Astrocyte (in vitro differentiated cells and primary cell): ENCODE results near the gene SYT8.

ENCODE experiments used
- EZH2 ChIP-seq: IDR thresholded peaks from 2 replicates; pipeline ENCODE4 v1.6.1; 2012; ENCODE audit warnings: mild to moderate bottlenecking, low read length, inconsistent platforms; ENCODE audit not compliant: insufficient read depth
- TF ChIP-seq, protein P1 (sequence below): IDR thresholded peaks from 2 replicates; pipeline ENCODE4 v1.5.1; 2011; ENCODE audit warnings: low read depth, mild to moderate bottlenecking, inconsistent platforms, low read length, moderate library complexity; ENCODE audit not compliant: insufficient read depth

DNA sequence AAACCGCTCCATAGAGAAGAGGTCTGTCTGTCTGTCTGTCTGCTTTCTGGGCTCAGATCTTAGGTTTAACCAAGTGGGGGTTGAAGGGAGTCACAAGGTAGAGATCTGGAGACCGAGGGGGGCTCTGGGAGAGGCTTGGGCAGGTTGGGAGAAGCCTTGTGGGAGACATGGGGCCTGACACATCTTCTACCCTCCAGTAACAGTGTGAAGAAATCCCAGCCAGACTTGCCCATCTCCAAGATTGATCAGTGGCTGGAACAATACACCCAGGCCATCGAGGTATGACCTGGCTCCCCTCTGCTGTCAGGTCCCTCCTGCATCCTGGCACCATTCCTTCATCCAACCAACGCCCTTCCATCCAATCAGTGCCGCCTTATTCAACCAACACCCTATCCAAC is 49.5 kb downstream of the SYT8 start:
- TF ChIP-seq, protein P1, sequence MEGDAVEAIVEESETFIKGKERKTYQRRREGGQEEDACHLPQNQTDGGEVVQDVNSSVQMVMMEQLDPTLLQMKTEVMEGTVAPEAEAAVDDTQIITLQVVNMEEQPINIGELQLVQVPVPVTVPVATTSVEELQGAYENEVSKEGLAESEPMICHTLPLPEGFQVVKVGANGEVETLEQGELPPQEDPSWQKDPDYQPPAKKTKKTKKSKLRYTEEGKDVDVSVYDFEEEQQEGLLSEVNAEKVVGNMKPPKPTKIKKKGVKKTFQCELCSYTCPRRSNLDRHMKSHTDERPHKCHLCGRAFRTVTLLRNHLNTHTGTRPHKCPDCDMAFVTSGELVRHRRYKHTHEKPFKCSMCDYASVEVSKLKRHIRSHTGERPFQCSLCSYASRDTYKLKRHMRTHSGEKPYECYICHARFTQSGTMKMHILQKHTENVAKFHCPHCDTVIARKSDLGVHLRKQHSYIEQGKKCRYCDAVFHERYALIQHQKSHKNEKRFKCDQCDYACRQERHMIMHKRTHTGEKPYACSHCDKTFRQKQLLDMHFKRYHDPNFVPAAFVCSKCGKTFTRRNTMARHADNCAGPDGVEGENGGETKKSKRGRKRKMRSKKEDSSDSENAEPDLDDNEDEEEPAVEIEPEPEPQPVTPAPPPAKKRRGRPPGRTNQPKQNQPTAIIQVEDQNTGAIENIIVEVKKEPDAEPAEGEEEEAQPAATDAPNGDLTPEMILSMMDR = no peak
- TF ChIP-seq EZH2 = no peak
